K562 (cell line): ENCODE results near the gene PLOD1.

Source experiments
- EP300 ChIP-seq: IDR thresholded peaks from 2 replicates; pipeline ENCODE4 v1.6.1; 2012; ENCODE audit warnings: low read length, improper control_type of control experiment
- SMARCC2 ChIP-seq: fragments of 450-650 bp; IDR thresholded peaks from 2 replicates; pipeline ENCODE4 v1.6.1; 2017; ENCODE audit warnings: antibody characterized with exemption, moderate library complexity, mild to moderate bottlenecking, low read depth

- TF ChIP-seq SMARCC2 (no peak), EP300 (no peak)
These were observed 20.5 kb upstream of the PLOD1 start for GRCh38 chr1:11914024-11914423.
